ENCODE results near the gene MRAS.

The MRAS gene

GRCh38 chr3:138429665-138430064 lies 81.3 kb downstream of the MRAS start:
- no peak for DNase-seq (ENCODE audit: low read depth)
- no peak for TF ChIP-seq CTCF (conservative IDR thresholded peaks at IDR 0.05; ENCODE audit: low read length)
- H3K4me3 ChIP-seq (ENCODE audit: low read length), result no peak overlapping the region

- no peak for TF ChIP-seq CTCF (conservative IDR thresholded peaks at IDR 0.05; ENCODE audit: low read length)
- no peak for DNase-seq (ENCODE audit: low read depth)
- H3K4me3 ChIP-seq (ENCODE audit: low read length), result no peak overlapping the region
These were observed 84.3 kb downstream of the MRAS start for GRCh38 chr3:138432576-138433240.

- no peak for DNase-seq (ENCODE audit: low read depth)
- H3K4me3 ChIP-seq (ENCODE audit: low read length), result no peak overlapping the region; the same call in 1 of the 2 replicates
- no peak for TF ChIP-seq CTCF (conservative IDR thresholded peaks at IDR 0.05; ENCODE audit: low read length)
These were observed 85.5 kb downstream of the MRAS start for GRCh38 chr3:138433892-138434275.

GRCh38 chr3:138434276-138434874 lies 86.0 kb downstream of the MRAS start, which contains the start of gene ESYT3:
Gene ESYT3 (plus strand): TSS chr3:138434616. CDS start chr3:138434799, 183 bp downstream.
- peak; percentile 62 for DNase-seq (ENCODE audit: low read depth)
- TF ChIP-seq CTCF (conservative IDR thresholded peaks at IDR 0.05; ENCODE audit: low read length), result no peak
- peak within 1 kb of the TSS; percentile 61 for H3K4me3 ChIP-seq (ENCODE audit: low read length)

GRCh38 chr3:138434875-138435772 lies 86.7 kb downstream of the MRAS start:
- no peak for DNase-seq (ENCODE audit: low read depth)
- peak overlapping the region; percentile 61 for H3K4me3 ChIP-seq (ENCODE audit: low read length)
- TF ChIP-seq CTCF (conservative IDR thresholded peaks at IDR 0.05; ENCODE audit: low read length), result no peak

GRCh38 chr3:138435840-138436239 lies 87.5 kb downstream of the MRAS start:
- TF ChIP-seq CTCF (conservative IDR thresholded peaks at IDR 0.05; ENCODE audit: low read length), result no peak
- peak overlapping the region; percentile 61; the same call in 1 of the 2 replicates for H3K4me3 ChIP-seq (ENCODE audit: low read length)
- DNase-seq (ENCODE audit: low read depth), result no peak
